Neuron (in vitro differentiated cells): ENCODE data around the gene PLA2G12A.
"Not testable (repeated sequence)": the region's sequence is repeated elsewhere in the genome, so short reads cannot be mapped to it uniquely, and the experiment has no call there.

Experiments
- H2AFZ ChIP-seq: one replicate; pipeline ENCODE4 v1.6.1; 2013; ENCODE audit warnings: low read depth, mild to moderate bottlenecking, inconsistent platforms, low read length, moderate library complexity
- H3K27me3 ChIP-seq: one replicate; pipeline ENCODE4 v1.6.1; 2013; ENCODE audit warnings: low read length; ENCODE audit not compliant: insufficient read depth
- H3K36me3 ChIP-seq: one replicate; pipeline ENCODE4 v1.6.1; 2013; ENCODE audit warnings: low read length; ENCODE audit not compliant: insufficient read depth
- H3K4me1 ChIP-seq: one replicate; pipeline ENCODE4 v1.6.1; 2013; ENCODE audit warnings: low read length; ENCODE audit not compliant: insufficient read depth
- H3K4me3 ChIP-seq: 2 replicates; pipeline ENCODE4 v1.5.1; 2013; ENCODE audit warnings: mild to moderate bottlenecking, low read length, moderate library complexity
- H3K9me3 ChIP-seq: one replicate; pipeline ENCODE4 v1.6.1; 2013; ENCODE audit warnings: low read length

PLA2G12A gene

GRCh38 chr4:109683621-109684253, 46.1 kb downstream of the PLA2G12A start:
- Histone ChIP-seq H3K4me3 (no peak overlapping the region), H3K27me3 (no peaks in the 10 kb centered on the region)

DNA sequence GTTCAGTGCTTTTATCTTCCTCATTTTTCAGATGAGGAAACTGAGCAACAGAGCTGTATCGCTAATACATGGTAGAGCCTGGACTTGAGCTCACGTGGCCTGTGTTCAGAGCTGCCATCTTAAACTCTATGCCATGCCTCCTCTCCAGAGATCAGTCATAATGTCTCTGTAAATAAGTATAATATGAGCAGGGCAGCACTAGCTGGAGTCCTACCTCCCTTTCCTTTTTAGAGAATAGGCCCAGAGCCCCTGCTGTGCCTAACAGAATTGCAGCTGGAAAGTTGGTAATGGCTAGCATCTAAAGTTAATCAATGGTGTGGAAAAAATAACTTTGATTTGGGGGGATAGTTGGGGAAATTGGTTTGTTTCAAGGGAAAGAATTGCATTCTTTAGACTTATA, 47.0 kb downstream of the PLA2G12A start:
- Histone ChIP-seq H3K27me3 (no peaks in the 10 kb centered on the region), H3K4me1 (no peaks in the 10 kb centered on the region), H2AFZ (no peak overlapping the region), H3K9me3 (peaks cover 3% of the 10 kb centered on the region), H3K36me3 (peaks cover 14% of the 10 kb centered on the region), H3K4me3 (no peak overlapping the region)

More at GRCh38 chr4:109683621-109684253, 46.1 kb downstream of the PLA2G12A start:
- Histone ChIP-seq H3K4me1 (no peaks in the 10 kb centered on the region), H2AFZ (no peak overlapping the region), H3K9me3 (peaks cover 3% of the 10 kb centered on the region), H3K36me3 (peaks cover 18% of the 10 kb centered on the region)

- H3K4me3 ChIP-seq, H3K27me3 ChIP-seq, H3K36me3 ChIP-seq, H3K9me3 ChIP-seq, H3K4me1 ChIP-seq, H2AFZ ChIP-seq: not testable (repeated sequence)
These were observed 50.9 kb downstream of the PLA2G12A start for GRCh38 chr4:109678925-109679324.

DNA sequence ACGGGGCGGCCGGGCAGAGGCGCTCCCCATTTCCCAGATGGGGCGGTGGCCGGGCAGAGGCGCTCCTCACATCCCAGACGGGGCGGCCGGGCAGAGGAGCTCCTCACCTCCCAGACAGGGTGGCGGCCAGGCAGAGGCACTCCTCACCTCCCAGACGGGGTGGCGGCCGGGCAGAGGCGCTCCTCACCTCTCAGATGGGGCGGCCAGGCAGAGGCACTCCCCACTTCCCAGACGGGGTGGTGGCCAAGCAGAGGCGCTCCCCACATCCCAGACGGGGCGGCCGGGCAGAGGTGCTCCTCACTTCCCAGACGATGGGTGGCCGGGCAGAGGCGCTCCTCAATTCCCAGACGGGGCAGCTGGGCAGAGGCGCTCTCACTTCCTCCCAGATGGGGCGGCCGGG, 51.4 kb downstream of the PLA2G12A start:
- not testable (repeated sequence) for H3K9me3 ChIP-seq, H3K27me3 ChIP-seq, H3K4me3 ChIP-seq, H3K36me3 ChIP-seq, H2AFZ ChIP-seq, H3K4me1 ChIP-seq

DNA sequence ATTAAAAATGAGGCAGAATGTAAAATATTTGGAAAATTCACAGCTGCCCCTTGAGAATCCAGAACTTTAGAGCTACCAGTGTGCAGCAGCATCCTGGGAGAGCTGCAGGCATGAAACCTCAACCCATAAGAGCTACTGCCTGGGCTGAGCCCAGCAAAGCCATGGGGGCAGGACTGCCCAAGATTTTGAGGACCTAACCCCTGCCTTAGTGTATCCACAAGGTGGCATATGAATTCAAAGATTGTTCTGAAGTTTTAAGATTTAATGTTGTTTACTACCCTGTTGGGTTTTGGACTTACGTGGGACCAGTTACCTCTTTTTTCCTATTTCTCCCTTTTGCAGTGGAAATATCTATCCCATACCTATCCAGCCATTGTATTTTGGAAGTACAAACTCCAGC, 53.0 kb downstream of the PLA2G12A start:
- Histone ChIP-seq H3K27me3 (no peaks in the 10 kb centered on the region), H3K4me1 (no peaks in the 10 kb centered on the region), H3K36me3 (no peaks in the 10 kb centered on the region), H3K9me3 (peaks cover 5% of the 10 kb centered on the region), H3K4me3 (no peak overlapping the region), H2AFZ (no peak overlapping the region)

DNA sequence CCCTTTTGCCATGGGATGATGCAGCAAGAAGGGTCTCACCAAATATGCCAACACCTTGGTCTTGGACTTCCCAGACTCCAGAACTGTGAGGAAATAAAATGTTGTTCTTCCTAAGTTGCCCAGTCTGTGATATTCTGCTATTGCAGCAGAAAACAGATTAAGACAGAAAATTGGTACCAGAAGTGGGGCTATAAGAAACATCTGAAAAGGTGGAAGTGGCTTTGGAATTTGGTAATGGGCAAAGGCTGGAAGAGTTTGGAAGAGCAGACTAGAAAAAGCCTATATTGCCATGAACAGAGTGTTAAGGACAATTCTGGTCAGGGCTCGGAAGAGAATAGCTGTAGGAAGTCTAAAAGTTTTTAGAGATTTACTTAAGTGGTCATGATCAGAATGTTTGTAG, 54.0 kb downstream of the PLA2G12A start:
- no peaks in the 10 kb centered on the region for H3K36me3 ChIP-seq
- H3K9me3 ChIP-seq = peaks cover 11% of the 10 kb centered on the region
- H3K4me3 ChIP-seq = no peak overlapping the region
- H3K4me1 ChIP-seq = no peaks in the 10 kb centered on the region
- H2AFZ ChIP-seq = no peak overlapping the region
- H3K27me3 ChIP-seq = no peaks in the 10 kb centered on the region

- Histone ChIP-seq H3K4me1 (no peaks in the 10 kb centered on the region), H2AFZ (no peak overlapping the region), H3K9me3 (peaks cover 11% of the 10 kb centered on the region), H3K36me3 (no peaks in the 10 kb centered on the region), H3K4me3 (no peak overlapping the region), H3K27me3 (no peaks in the 10 kb centered on the region)
These were observed 54.7 kb downstream of the PLA2G12A start for GRCh38 chr4:109675181-109675580.

DNA sequence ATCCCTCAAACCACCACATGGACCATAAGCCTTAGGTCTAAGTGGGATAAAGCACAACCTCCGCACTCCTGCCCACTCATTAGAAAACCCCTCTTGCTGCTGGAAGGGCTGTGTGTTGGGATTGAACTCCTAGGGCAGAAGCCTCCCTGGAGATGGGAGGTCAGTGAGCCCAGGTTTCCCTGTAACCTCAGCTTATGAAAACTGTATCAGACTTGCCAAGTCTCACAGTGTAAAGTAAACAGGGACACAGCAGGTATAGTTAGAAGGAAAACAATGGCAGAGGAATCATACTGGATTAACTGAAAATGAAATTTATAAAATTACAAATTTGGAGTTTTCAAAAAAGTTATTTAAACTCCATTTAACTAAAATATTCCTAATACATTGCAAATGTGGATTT, 56.6 kb downstream of the PLA2G12A start:
- peaks cover 9% of the 10 kb centered on the region for H3K9me3 ChIP-seq
- H3K27me3 ChIP-seq = no peaks in the 10 kb centered on the region
- H3K4me1 ChIP-seq = no peaks in the 10 kb centered on the region
- no peaks in the 10 kb centered on the region for H3K36me3 ChIP-seq
- no peak overlapping the region for H2AFZ ChIP-seq
- no peak overlapping the region for H3K4me3 ChIP-seq

GRCh38 chr4:109672169-109672930, 57.5 kb downstream of the PLA2G12A start:
- H3K4me3 ChIP-seq = no peak overlapping the region
- H2AFZ ChIP-seq = no peak overlapping the region
- no peaks in the 10 kb centered on the region for H3K36me3 ChIP-seq
- H3K27me3 ChIP-seq = no peaks in the 10 kb centered on the region
- peaks cover 7% of the 10 kb centered on the region for H3K9me3 ChIP-seq
- no peaks in the 10 kb centered on the region for H3K4me1 ChIP-seq

DNA sequence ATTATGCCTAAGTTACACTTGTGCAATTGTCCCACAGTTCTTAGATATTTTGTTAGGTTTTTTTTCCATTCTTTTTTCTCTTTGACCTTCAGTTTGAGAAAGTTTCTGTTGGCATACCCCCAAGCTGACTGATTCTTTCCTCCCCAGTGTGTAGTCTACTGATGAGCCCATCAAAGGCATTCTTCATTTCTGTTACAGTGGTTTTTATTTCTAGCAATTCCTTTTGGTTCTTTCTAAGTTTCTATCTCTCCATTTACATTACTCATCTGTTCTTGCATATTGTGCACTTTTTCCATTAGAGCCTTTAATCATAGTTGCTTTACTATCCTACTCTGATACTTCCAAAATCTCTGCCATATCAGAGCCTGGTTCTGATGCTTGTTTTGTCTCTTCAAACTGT, 58.5 kb downstream of the PLA2G12A start:
- H3K4me1 ChIP-seq = no peaks in the 10 kb centered on the region
- no peak overlapping the region for H2AFZ ChIP-seq
- no peak overlapping the region for H3K4me3 ChIP-seq
- H3K9me3 ChIP-seq = peaks cover 6% of the 10 kb centered on the region
- no peaks in the 10 kb centered on the region for H3K27me3 ChIP-seq
- no peaks in the 10 kb centered on the region for H3K36me3 ChIP-seq

DNA sequence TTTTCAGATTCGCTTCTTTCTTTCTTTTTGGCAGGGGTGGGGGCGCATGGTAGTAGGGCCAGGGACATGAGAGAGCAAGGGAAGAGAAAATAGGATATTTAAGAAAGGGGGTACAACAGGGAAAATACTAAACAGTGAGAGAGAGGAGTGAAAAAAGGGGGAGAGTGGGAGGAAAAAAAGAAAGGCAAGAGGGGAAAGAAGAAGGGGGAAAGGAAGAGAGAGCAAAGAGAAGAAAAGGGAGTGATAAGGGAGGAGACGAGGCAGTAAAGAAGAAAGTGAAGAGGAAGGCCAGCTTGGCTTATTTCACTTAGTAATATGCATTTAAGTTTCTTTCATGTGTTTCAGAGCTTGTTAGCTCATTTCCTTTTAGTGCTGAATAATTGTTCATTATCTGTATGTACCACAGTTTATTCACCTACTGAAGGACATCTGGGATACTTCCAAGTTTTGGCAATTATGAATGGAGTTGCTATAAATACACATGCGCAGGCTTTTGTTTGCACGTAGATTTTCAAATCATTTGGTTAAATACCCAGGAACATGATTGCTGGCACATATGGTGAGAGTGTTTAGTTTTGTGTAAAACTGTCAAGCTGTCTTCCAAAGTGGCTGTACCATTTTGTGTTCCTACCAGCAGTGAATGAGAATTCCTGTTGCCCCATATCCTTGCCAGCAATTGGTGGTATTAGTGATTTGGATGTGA, 63.9 kb downstream of the PLA2G12A start:
- Histone ChIP-seq H3K4me1 (peaks cover 14% of the 10 kb centered on the region), H3K9me3 (no peaks in the 10 kb centered on the region), H2AFZ (no peak overlapping the region), H3K4me3 (no peak overlapping the region), H3K36me3 (no peaks in the 10 kb centered on the region), H3K27me3 (no peaks in the 10 kb centered on the region)

GRCh38 chr4:109662771-109663170, 67.1 kb downstream of the PLA2G12A start:
- Histone ChIP-seq H3K27me3 (no peaks in the 10 kb centered on the region), H2AFZ (peak overlapping the region; percentile 9), H3K4me1 (peaks cover 14% of the 10 kb centered on the region), H3K36me3 (no peaks in the 10 kb centered on the region), H3K4me3 (no peak overlapping the region), H3K9me3 (no peaks in the 10 kb centered on the region)

GRCh38 chr4:109662116-109662515, 67.8 kb downstream of the PLA2G12A start:
- no peaks in the 10 kb centered on the region for H3K9me3 ChIP-seq
- H3K27me3 ChIP-seq = no peaks in the 10 kb centered on the region
- H3K36me3 ChIP-seq = no peaks in the 10 kb centered on the region
- H3K4me3 ChIP-seq = no peak overlapping the region
- H2AFZ ChIP-seq = no peak overlapping the region
- H3K4me1 ChIP-seq = peaks cover 14% of the 10 kb centered on the region
